Colonic mucosa (tissue), 4 donors: ENCODE data around the gene ACP7. TPM values are rescaled to one million over a fixed set of nuclear protein-coding genes. Genes with fewer than 3 reads are reported as not detected.

Experiments
- DNase-seq: peaks from one replicate; pipeline ENCODE4 v3.0.0-alpha.2; 2020
- H3K27ac ChIP-seq: fragments of 200-600 bp; one replicate; pipeline ENCODE4 v1.8.0; 2021
- H3K27me3 ChIP-seq: fragments of 200-600 bp; one replicate; pipeline ENCODE4 v1.8.0; 2021
- H3K36me3 ChIP-seq: fragments of 200-600 bp; one replicate; pipeline ENCODE4 v1.8.0; 2021
- H3K4me1 ChIP-seq: fragments of 200-600 bp; one replicate; pipeline ENCODE4 v1.8.0; 2021; ENCODE audit warnings: mild to moderate bottlenecking
- H3K4me3 ChIP-seq: fragments of 200-600 bp; one replicate; pipeline ENCODE4 v1.8.0; 2021
- H3K9ac ChIP-seq, 2 donors: one replicate each; pipeline ENCODE4 v1.7.0; 2013; ENCODE audit warnings: control low read depth in 2 of 2, low read depth in 2 of 2, low read length in 2 of 2
- H3K9me3 ChIP-seq: fragments of 200-600 bp; one replicate; pipeline ENCODE4 v1.8.0; 2021
- CTCF ChIP-seq: fragments of 200-600 bp; IDR thresholded peaks from one replicate; pipeline ENCODE4 v1.8.0; 2022; ENCODE audit warnings: antibody characterized with exemption, mild to moderate bottlenecking
- intact Hi-C: fragments of 100-400 bp; cut with DNase I; formaldehyde crosslinking; loops from one replicate; pipeline ENCODE4 v1.14.1; 2022
- total RNA-seq, 2 donors: library from RNA; stranded (reverse); fragmentation: NEBNext Ultra II Directional in 1 of 2; extraction: Animal tissue kit (Norgen Biotek cat#: 25700) in 1 of 2; gene quantifications; one replicate each; pipeline ENCODE4 v1.2.1, GENCODE V29; 2021
- donor health status: healthy.
- donor health status: DM: no; HTN: no; CAD: no.
- donor health status: DM: no; HTN: no; CAD: no.

The ACP7 gene
- total RNA-seq, 2 donors from 2014 or later: not detected

- peak; percentile 61 for DNase-seq
- Histone ChIP-seq H3K9ac (peak overlapping the region in 1 of 2 donors; percentile 69), H3K4me3 (no peak overlapping the region), H3K9me3 (no peaks in the 10 kb centered on the region), H3K36me3 (no peaks in the 10 kb centered on the region), H3K4me1 (peaks cover 25% of the 10 kb centered on the region), H3K27ac (peak overlapping the region; percentile 62), H3K27me3 (no peaks in the 10 kb centered on the region)
- TF ChIP-seq CTCF: no peak
- intact Hi-C loops: no loop called here
Measured at GRCh38 chr19:39145180-39145953, 61.2 kb downstream of the ACP7 start.

- no peak for DNase-seq
- intact Hi-C loops: no loop called here
Measured at GRCh38 chr19:39146091-39146490, 61.9 kb downstream of the ACP7 start.

GRCh38 chr19:39146686-39147450 lies 62.7 kb downstream of the ACP7 start:
- peaks cover 25% of the 10 kb centered on the region for H3K4me1 ChIP-seq
- no peaks in the 10 kb centered on the region for H3K36me3 ChIP-seq
- intact Hi-C loops: no loop called here
- DNase-seq: no peak
- no peak overlapping the region for H3K9ac ChIP-seq
- H3K9me3 ChIP-seq: no peaks in the 10 kb centered on the region
- H3K4me3 ChIP-seq: no peak overlapping the region
- H3K27ac ChIP-seq: no peak overlapping the region
- no peaks in the 10 kb centered on the region for H3K27me3 ChIP-seq
- no peak for TF ChIP-seq CTCF

More at GRCh38 chr19:39146091-39146490, 61.9 kb downstream of the ACP7 start:
- Histone ChIP-seq H3K9ac (peak overlapping the region in 1 of 2 donors; percentile 27), H3K4me3 (no peak overlapping the region), H3K27ac (peak overlapping the region; percentile 62), H3K9me3 (no peaks in the 10 kb centered on the region), H3K36me3 (no peaks in the 10 kb centered on the region), H3K27me3 (no peaks in the 10 kb centered on the region), H3K4me1 (peaks cover 25% of the 10 kb centered on the region)
- no peak for TF ChIP-seq CTCF

GRCh38 chr19:39147480-39147879 lies 63.3 kb downstream of the ACP7 start:
- H3K4me1 ChIP-seq: peaks cover 25% of the 10 kb centered on the region
- H3K9ac ChIP-seq: no peak overlapping the region
- H3K36me3 ChIP-seq: no peaks in the 10 kb centered on the region
- no peak for TF ChIP-seq CTCF
- no peak overlapping the region for H3K27ac ChIP-seq
- intact Hi-C loops: no loop called here
- H3K4me3 ChIP-seq: no peak overlapping the region
- no peak for DNase-seq
- no peaks in the 10 kb centered on the region for H3K9me3 ChIP-seq
- no peaks in the 10 kb centered on the region for H3K27me3 ChIP-seq

- TF ChIP-seq CTCF: no peak
- Histone ChIP-seq H3K9me3 (no peaks in the 10 kb centered on the region), H3K27me3 (no peaks in the 10 kb centered on the region), H3K27ac (no peak overlapping the region), H3K4me1 (peaks cover 21% of the 10 kb centered on the region), H3K4me3 (no peak overlapping the region), H3K9ac (no peak overlapping the region), H3K36me3 (no peaks in the 10 kb centered on the region)
- DNase-seq: no peak
- intact Hi-C loops: no loop called here
Measured at GRCh38 chr19:39148939-39149529, 64.9 kb downstream of the ACP7 start.
